Transverse colon (tissue), 4 donors: Measurements from ENCODE around the gene IL10. TPM values are rescaled to one million over a fixed set of nuclear protein-coding genes. Genes with fewer than 3 reads are reported as not detected.
A peak's percentile ranks its signal among the peaks of the same experiment; 100 is the strongest.

ENCODE experiments used
- DNase-seq: peaks from one replicate; pipeline ENCODE4 v3.0.0-alpha.2; 2019
- H3K27ac ChIP-seq, 4 donors: fragments of 200-600 bp; sonication (generic); 2 replicates each; pipeline ENCODE4 v1.5.1; 2016 to 2018; ENCODE audit warnings: inconsistent platforms in 4 of 4
- H3K27me3 ChIP-seq: fragments of 200-600 bp; sonication (generic); 2 replicates; pipeline ENCODE4 v1.5.1; 2017; ENCODE audit warnings: inconsistent platforms
- H3K36me3 ChIP-seq, 4 donors: fragments of 200-600 bp; sonication (generic); 2 replicates each; pipeline ENCODE4 v1.5.1; 2017 to 2019; ENCODE audit warnings: inconsistent platforms in 4 of 4
- H3K4me1 ChIP-seq, 4 donors: fragments of 200-600 bp; sonication (generic); 2 replicates each; pipeline ENCODE4 v1.5.1; 2017 to 2020; ENCODE audit warnings: inconsistent platforms in 4 of 4
- H3K4me3 ChIP-seq, 4 donors: fragments of 200-600 bp; sonication (generic); 1 replicate in 1 of 4; 2 replicates in 3 of 4; pipeline versions ENCODE4 v1.5.1 to v1.6.1; 2017 to 2019; ENCODE audit warnings: inconsistent platforms in 4 of 4
- H3K9me3 ChIP-seq, 2 donors: fragments of 200-600 bp; sonication (generic); 2 replicates each; pipeline ENCODE4 v1.5.1; 2017 to 2019; ENCODE audit warnings: inconsistent platforms in 2 of 2
- CTCF ChIP-seq, 5 experiments: fragments of 200-600 bp in 3 of 5; fragments of 450-650 bp in 2 of 5; sonication (generic) in 3 of 5; IDR thresholded peaks; 1 replicate in 2 of 5; 2 replicates in 3 of 5; pipeline ENCODE4 v1.5.1; 2016 to 2017; ENCODE audit warnings: antibody characterized with exemption in 5 of 5, inconsistent platforms in 3 of 5, mild to moderate bottlenecking in 2 of 5, moderate library complexity in 1 of 5
- EP300 ChIP-seq: sonication (generic); formaldehyde crosslinking; IDR thresholded peaks from one replicate; pipeline ENCODE4 v1.6.1; 2017; ENCODE audit warnings: antibody characterized with exemption, low read depth
- POLR2A ChIP-seq: fragments of 450-650 bp; IDR thresholded peaks from one replicate; pipeline ENCODE4 v1.6.1; 2016; ENCODE audit warnings: antibody characterized with exemption, mild to moderate bottlenecking, moderate library complexity
- POLR2AphosphoS5 ChIP-seq, 3 donors: sonication (generic); formaldehyde crosslinking; IDR thresholded peaks; one replicate each; pipeline ENCODE4 v1.6.1; 2016; ENCODE audit warnings: antibody characterized with exemption in 3 of 3
- WGBS, 2 donors: methylation state at CpG; one replicate each; pipeline ENCODE4 v1.1.5; 2018; ENCODE audit warnings: low coverage in 1 of 2; 5-methylcytosine and 5-hydroxymethylcytosine counted together
- in situ Hi-C, 4 donors: fragments of 200-750 bp; cut with MboI; loops; one replicate each; pipeline versions ENCODE4 v1.15.0 to v1.15.1; 2017; ENCODE audit warnings: low sequenced_read_pairs in 3 of 4, low pct_ligation_motif_present in 1 of 4, low pct_unique_long_range_greater_than_20kb in 1 of 4
- intact Hi-C: fragments of 100-400 bp; cut with DNase I; formaldehyde crosslinking; loops from one replicate; pipeline ENCODE4 v1.15.1; 2023; ENCODE audit warnings: low total_unique reads
- total RNA-seq, 4 donors: library from RNA; depleted of rRNA; stranded (reverse); fragments of >200 nt; gene quantifications; one replicate each; pipeline ENCODE4 v1.1.0, GENCODE V29; 2016

Gene IL10
- total RNA-seq, 4 donors from 2014 or later = 1.6 to 4.4 TPM; not detected in 2

GRCh38 chr1:206729050-206729449 lies 43.2 kb downstream of the IL10 start:
- Histone ChIP-seq H3K9me3 (no peaks in the 10 kb centered on the region), H3K36me3 (peaks cover 0 to 38% (median 17%) of the 10 kb centered on the region in 4 donors), H3K27ac (no peak overlapping the region), H3K27me3 (no peaks in the 10 kb centered on the region), H3K4me1 (peaks cover 7 to 28% (median 12%) of the 10 kb centered on the region in 4 donors), H3K4me3 (no peak overlapping the region)
- no peak for DNase-seq
- 96% methylated on average over 6 of the region's 6 CpGs; no CpG with 5 or more reads in 1 of the 2 donors for WGBS, 2 donors
- intact Hi-C loops (loop anchor here (5.0 kb wide), 1 partner anchor 183 kb away; no protein-coding TSS in a partner anchor), in situ Hi-C loops (loop anchor here in 3 of 4 donors (5.0 to 25.0 kb wide), 3 partner anchors 183 to 256 kb away; partner anchors contain the start of gene FCMR (in 1 of the 3))
- TF ChIP-seq POLR2A (no peak), EP300 (no peak), POLR2AphosphoS5 (IDR thresholded peaks at IDR 0.05) (no peak)

- Histone ChIP-seq H3K4me3 (no peak overlapping the region), H3K27me3 (no peaks in the 10 kb centered on the region), H3K27ac (no peak overlapping the region), H3K9me3 (no peaks in the 10 kb centered on the region), H3K36me3 (peaks cover 0 to 38% (median 17%) of the 10 kb centered on the region in 4 donors), H3K4me1 (peaks cover 11 to 32% (median 16%) of the 10 kb centered on the region in 4 donors)
- 86 to 100% methylated on average over 2 to 9 of the region's 9 CpGs for WGBS, 2 donors
- intact Hi-C loops = loop anchor here (5.0 kb wide), 1 partner anchor 184 kb away; no protein-coding TSS in a partner anchor
- in situ Hi-C loops = loop anchor here in 3 of 4 donors (5.0 to 25.0 kb wide), 3 partner anchors 184 to 256 kb away; partner anchors contain the start of gene FCMR (in 1 of the 3)
- no peak for DNase-seq
- TF ChIP-seq POLR2AphosphoS5 (IDR thresholded peaks at IDR 0.05) = no peak
- no peak for TF ChIP-seq CTCF (IDR thresholded peaks at IDR 0.05)
- no peak for TF ChIP-seq EP300
- TF ChIP-seq POLR2A = no peak
These were observed 43.7 kb downstream of the IL10 start for GRCh38 chr1:206728697-206728987.

GRCh38 chr1:206727981-206728696 lies 44.2 kb downstream of the IL10 start:
- H3K4me3 ChIP-seq = no peak overlapping the region
- H3K27me3 ChIP-seq = no peaks in the 10 kb centered on the region
- H3K4me1 ChIP-seq = peaks cover 14 to 37% (median 21%) of the 10 kb centered on the region in 4 donors
- in situ Hi-C loops = loop anchor here in 3 of 4 donors (5.0 to 25.0 kb wide), 3 partner anchors 184 to 257 kb away; partner anchors contain the start of gene FCMR (in 1 of the 3)
- intact Hi-C loops = loop anchor here (5.0 kb wide), 1 partner anchor 184 kb away; no protein-coding TSS in a partner anchor
- TF ChIP-seq POLR2A (no peak), EP300 (no peak), POLR2AphosphoS5 (IDR thresholded peaks at IDR 0.05) (no peak), CTCF (IDR thresholded peaks at IDR 0.05) (no peak)
- no peak overlapping the region for H3K27ac ChIP-seq
- WGBS, 2 donors = 81 to 86% methylated on average over 2 to 8 of the region's 8 CpGs
- DNase-seq = no peak
- peaks cover 0 to 38% (median 17%) of the 10 kb centered on the region in 4 donors for H3K36me3 ChIP-seq
- no peaks in the 10 kb centered on the region for H3K9me3 ChIP-seq

GRCh38 chr1:206725109-206725963 lies 47.0 kb downstream of the IL10 start:
- in situ Hi-C loops (loop anchor here in 3 of 4 donors (5.0 to 25.0 kb wide), 3 partner anchors 187 to 259 kb away; partner anchors contain the start of gene FCMR (in 1 of the 3)), intact Hi-C loops (loop anchor here (5.0 kb wide), 1 partner anchor 187 kb away; no protein-coding TSS in a partner anchor)
- DNase-seq = peak; percentile 60
- peaks cover 14 to 43% (median 25%) of the 10 kb centered on the region in 4 donors for H3K4me1 ChIP-seq
- 73 to 100% methylated on average over 1 to 9 of the region's 9 CpGs for WGBS, 2 donors
- no peaks in the 10 kb centered on the region for H3K9me3 ChIP-seq
- no peak overlapping the region for H3K4me3 ChIP-seq
- TF ChIP-seq EP300 = no peak
- peak; percentile 25 to 63 (median 40) for TF ChIP-seq CTCF (IDR thresholded peaks at IDR 0.05)
- no peak for TF ChIP-seq POLR2AphosphoS5 (IDR thresholded peaks at IDR 0.05)
- H3K36me3 ChIP-seq = peaks cover 0 to 13% (median 7%) of the 10 kb centered on the region in 4 donors
- no peak overlapping the region for H3K27ac ChIP-seq
- H3K27me3 ChIP-seq = no peaks in the 10 kb centered on the region
